ES-I3 (cell line): ENCODE data around the gene DPYSL3.
A peak's percentile ranks its signal among the peaks of the same experiment; 100 is the strongest.
"Not testable (repeated sequence)": the region's sequence is repeated elsewhere in the genome, so short reads cannot be mapped to it uniquely, and the experiment has no call there.

Source experiments
- H3K36me3 ChIP-seq: 2 replicates; pipeline ENCODE4 v1.6.1; 2013; ENCODE audit warnings: mild to moderate bottlenecking, low read length, control low read depth, moderate library complexity; ENCODE audit not compliant: insufficient read depth
- H3K4me1 ChIP-seq: 2 replicates; pipeline ENCODE4 v1.6.1; 2013; ENCODE audit warnings: mild to moderate bottlenecking, control low read depth, low read length; ENCODE audit not compliant: insufficient read depth
- H3K9ac ChIP-seq: 2 replicates; pipeline ENCODE4 v1.6.1; 2013; ENCODE audit warnings: low read depth, mild to moderate bottlenecking, low read length, moderate library complexity
- H3K9me3 ChIP-seq: 2 replicates; pipeline ENCODE4 v1.6.1; 2013; ENCODE audit warnings: mild to moderate bottlenecking, low read length, moderate library complexity; ENCODE audit not compliant: control insufficient read depth, insufficient read depth

Gene DPYSL3

GRCh38 chr5:147382776-147383175 is 127.1 kb downstream of the DPYSL3 start:
- Histone ChIP-seq H3K36me3 (no peaks in the 10 kb centered on the region), H3K9ac (0 out of 2 replicates have a peak overlapping the region, but pooled peaks have one; percentile 1), H3K4me1 (peaks cover 6% of the 10 kb centered on the region; the same call in 1 of the 2 replicates), H3K9me3 (no peaks in the 10 kb centered on the region)

- Histone ChIP-seq H3K4me1 (peaks cover 6% of the 10 kb centered on the region; the same call in 1 of the 2 replicates), H3K36me3 (no peaks in the 10 kb centered on the region), H3K9ac (no peak overlapping the region), H3K9me3 (no peaks in the 10 kb centered on the region)
Measured at GRCh38 chr5:147381555-147381954, 128.3 kb downstream of the DPYSL3 start.

GRCh38 chr5:147377682-147378081 is 132.2 kb downstream of the DPYSL3 start:
- no peaks in the 10 kb centered on the region for H3K9me3 ChIP-seq
- no peak overlapping the region for H3K9ac ChIP-seq
- H3K36me3 ChIP-seq: no peaks in the 10 kb centered on the region; the same call in 1 of the 2 replicates
- H3K4me1 ChIP-seq: no peaks in the 10 kb centered on the region

- H3K9ac ChIP-seq: no peak overlapping the region
- no peaks in the 10 kb centered on the region for H3K9me3 ChIP-seq
- no peaks in the 10 kb centered on the region; the same call in 1 of the 2 replicates for H3K36me3 ChIP-seq
- no peaks in the 10 kb centered on the region for H3K4me1 ChIP-seq
Measured at GRCh38 chr5:147375151-147375550, 134.7 kb downstream of the DPYSL3 start.

- no peaks in the 10 kb centered on the region; the same call in 1 of the 2 replicates for H3K36me3 ChIP-seq
- H3K4me1 ChIP-seq: no peaks in the 10 kb centered on the region
- no peaks in the 10 kb centered on the region for H3K9me3 ChIP-seq
- H3K9ac ChIP-seq: no peak overlapping the region
Measured at GRCh38 chr5:147373328-147373727, 136.5 kb downstream of the DPYSL3 start.

GRCh38 chr5:147372191-147372590 is 137.7 kb downstream of the DPYSL3 start:
- H3K9me3 ChIP-seq: no peaks in the 10 kb centered on the region
- no peak overlapping the region for H3K9ac ChIP-seq
- no peaks in the 10 kb centered on the region; the same call in 1 of the 2 replicates for H3K36me3 ChIP-seq
- H3K4me1 ChIP-seq: no peaks in the 10 kb centered on the region; the same call in 1 of the 2 replicates

- H3K4me1 ChIP-seq: no peaks in the 10 kb centered on the region; the same call in 1 of the 2 replicates
- no peak overlapping the region for H3K9ac ChIP-seq
- H3K36me3 ChIP-seq: no peaks in the 10 kb centered on the region; the same call in 1 of the 2 replicates
- no peaks in the 10 kb centered on the region for H3K9me3 ChIP-seq
Measured at GRCh38 chr5:147371290-147371689, 138.6 kb downstream of the DPYSL3 start.

- H3K36me3 ChIP-seq: no peaks in the 10 kb centered on the region
- H3K9ac ChIP-seq: no peak overlapping the region
- no peaks in the 10 kb centered on the region; the same call in 1 of the 2 replicates for H3K4me1 ChIP-seq
- H3K9me3 ChIP-seq: no peaks in the 10 kb centered on the region
Measured at GRCh38 chr5:147369742-147370374, 140.0 kb downstream of the DPYSL3 start.

GRCh38 chr5:147367381-147367780 is 142.5 kb downstream of the DPYSL3 start:
- H3K4me1 ChIP-seq, H3K36me3 ChIP-seq, H3K9me3 ChIP-seq, H3K9ac ChIP-seq: not testable (repeated sequence)

GRCh38 chr5:147361441-147362175 is 148.3 kb downstream of the DPYSL3 start:
- H3K9ac ChIP-seq: no peak overlapping the region
- H3K4me1 ChIP-seq: no peaks in the 10 kb centered on the region
- no peaks in the 10 kb centered on the region for H3K36me3 ChIP-seq
- H3K9me3 ChIP-seq: 0 out of 2 replicates have a peak, but pooled peaks cover 3% of the 10 kb centered on the region

- Histone ChIP-seq H3K36me3 (no peaks in the 10 kb centered on the region), H3K9me3 (0 out of 2 replicates have a peak, but pooled peaks cover 3% of the 10 kb centered on the region), H3K4me1 (no peaks in the 10 kb centered on the region), H3K9ac (no peak overlapping the region)
Measured at GRCh38 chr5:147360816-147361215, 149.1 kb downstream of the DPYSL3 start.

GRCh38 chr5:147359581-147359980 is 150.3 kb downstream of the DPYSL3 start:
- no peaks in the 10 kb centered on the region for H3K36me3 ChIP-seq
- 0 out of 2 replicates have a peak, but pooled peaks cover 3% of the 10 kb centered on the region for H3K9me3 ChIP-seq
- H3K4me1 ChIP-seq: no peaks in the 10 kb centered on the region
- H3K9ac ChIP-seq: no peak overlapping the region

- Histone ChIP-seq H3K36me3 (no peaks in the 10 kb centered on the region), H3K4me1 (no peaks in the 10 kb centered on the region), H3K9me3 (0 out of 2 replicates have a peak, but pooled peaks cover under 1% of the 10 kb centered on the region), H3K9ac (no peak overlapping the region)
Measured at GRCh38 chr5:147359101-147359500, 150.8 kb downstream of the DPYSL3 start.

- Histone ChIP-seq H3K36me3 (no peaks in the 10 kb centered on the region), H3K4me1 (no peaks in the 10 kb centered on the region), H3K9ac (no peak overlapping the region), H3K9me3 (no peaks in the 10 kb centered on the region)
Measured at GRCh38 chr5:147349241-147349640, 160.6 kb downstream of the DPYSL3 start.

GRCh38 chr5:147348451-147348850 is 161.4 kb downstream of the DPYSL3 start:
- Histone ChIP-seq H3K9ac (no peak overlapping the region), H3K9me3 (no peaks in the 10 kb centered on the region), H3K4me1 (no peaks in the 10 kb centered on the region), H3K36me3 (no peaks in the 10 kb centered on the region)
